Inferior parietal cortex (tissue), 1 donor: ENCODE measurements around the gene PRODH.
"Not testable (repeated sequence)": the region's sequence is repeated elsewhere in the genome, so short reads cannot be mapped to it uniquely, and the experiment has no call there.

Source experiments
- DNase-seq: peaks from one replicate; pipeline ENCODE4 v3.0.0-alpha.2; 2016; ENCODE audit errors: extremely low spot score

Gene PRODH

DNA sequence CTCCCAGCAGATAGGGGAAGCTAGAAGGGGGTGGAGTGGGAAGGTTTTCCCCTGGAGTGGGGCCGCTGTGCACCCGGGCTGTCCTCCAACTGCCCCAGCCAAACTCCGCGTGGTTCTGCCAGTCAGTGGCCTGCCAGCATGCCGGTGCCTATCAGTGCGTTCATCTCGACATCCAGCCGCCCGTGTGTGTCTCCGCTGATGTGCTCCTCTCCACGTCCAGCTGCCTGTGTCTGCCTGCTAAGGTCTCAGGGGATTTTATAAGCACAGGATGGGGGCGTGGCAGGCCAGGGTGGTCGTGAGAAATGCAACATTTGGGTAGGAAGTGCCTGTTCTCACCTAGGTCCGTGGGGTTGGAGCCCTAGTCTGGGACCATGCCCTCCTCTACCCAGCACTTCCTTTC, 17.0 kb upstream of the PRODH start:
- DNase-seq, result not testable (repeated sequence)

GRCh38 chr22:18952022-18952421, 15.9 kb upstream of the PRODH start:
- no peak for DNase-seq

GRCh38 chr22:18950141-18950540, 14.0 kb upstream of the PRODH start:
- DNase-seq, result no peak

GRCh38 chr22:18947905-18948304, 11.8 kb upstream of the PRODH start:
- no peak for DNase-seq

DNA sequence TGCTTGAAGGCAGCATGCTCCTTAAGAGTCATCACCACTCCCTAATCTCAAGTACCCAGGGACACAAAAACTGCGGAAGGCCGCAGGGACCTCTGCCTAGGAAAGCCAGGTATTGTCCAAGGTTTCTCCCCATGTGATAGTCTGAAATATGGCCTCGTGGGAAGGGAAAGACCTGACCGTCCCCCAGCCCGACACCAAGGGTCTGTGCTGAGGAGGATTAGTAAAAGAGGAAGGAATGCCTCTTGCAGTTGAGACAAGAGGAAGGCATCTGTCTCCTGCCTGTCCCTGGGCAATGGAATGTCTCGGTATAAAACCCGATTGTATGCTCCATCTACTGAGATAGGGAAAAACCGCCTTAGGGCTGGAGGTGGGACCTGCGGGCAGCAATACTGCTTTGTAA, 11.0 kb upstream of the PRODH start:
- not testable (repeated sequence) for DNase-seq

- not testable (repeated sequence) for DNase-seq
Measured at GRCh38 chr22:18938691-18939090, 2.6 kb upstream of the PRODH start.

DNA sequence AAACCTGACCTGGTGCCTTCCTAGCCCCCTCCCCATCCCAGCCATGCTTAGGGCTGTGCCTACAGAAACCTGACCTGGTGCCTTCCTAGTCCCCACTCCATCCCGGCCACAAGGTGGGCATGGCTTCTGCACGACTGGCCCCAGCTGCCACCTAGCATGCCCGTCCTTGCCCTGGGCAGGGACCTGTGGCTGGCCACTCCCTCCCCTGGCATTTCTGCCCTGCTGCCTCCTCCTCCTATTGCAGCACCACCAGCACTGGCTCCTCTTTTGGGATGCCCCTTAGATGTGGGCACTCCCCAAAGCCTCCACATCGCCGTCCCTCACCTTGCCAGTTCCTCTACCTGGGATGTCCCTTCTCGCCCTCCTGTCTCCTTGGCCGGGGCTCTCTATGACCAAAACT, 1.4 kb downstream of the PRODH start:
- not testable (repeated sequence) for DNase-seq

- DNase-seq, result no peak
Measured at GRCh38 chr22:18933914-18934313, 2.2 kb downstream of the PRODH start.

DNA sequence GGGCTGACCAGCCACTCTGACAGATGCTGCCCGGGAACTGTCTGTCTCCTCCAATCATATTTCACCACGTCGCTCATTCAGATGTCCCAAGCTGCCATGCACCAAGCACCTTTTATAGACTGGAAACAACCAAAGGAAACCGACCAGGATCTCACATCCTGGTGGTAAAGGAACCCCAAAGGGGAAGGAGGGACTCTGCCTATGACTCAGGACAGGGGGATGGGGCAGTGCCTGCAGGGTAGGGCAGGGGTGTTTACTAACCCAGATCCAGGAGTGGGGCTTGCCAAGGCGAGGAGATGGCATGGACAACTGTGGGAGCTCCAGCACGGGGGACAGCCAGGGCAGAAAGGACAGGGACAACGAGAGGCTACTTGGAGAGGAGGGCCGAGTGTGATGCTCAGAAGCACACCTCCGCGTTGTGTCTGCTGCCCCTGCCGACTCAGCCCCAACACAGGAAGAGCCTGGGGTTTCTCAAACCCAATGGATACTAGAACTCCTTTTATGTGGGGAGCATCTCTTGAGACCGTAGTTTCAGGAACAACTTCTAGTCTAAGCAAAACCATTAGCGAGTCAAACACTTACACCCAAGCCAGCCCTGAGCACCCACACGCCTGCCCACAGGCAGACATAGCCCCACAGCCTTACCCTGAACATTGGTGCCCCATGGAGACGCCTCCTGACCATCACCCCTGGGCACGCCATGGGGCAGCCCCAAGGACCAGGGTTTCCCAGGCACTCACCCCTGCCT, 4.0 kb downstream of the PRODH start:
- DNase-seq, result no peak

DNA sequence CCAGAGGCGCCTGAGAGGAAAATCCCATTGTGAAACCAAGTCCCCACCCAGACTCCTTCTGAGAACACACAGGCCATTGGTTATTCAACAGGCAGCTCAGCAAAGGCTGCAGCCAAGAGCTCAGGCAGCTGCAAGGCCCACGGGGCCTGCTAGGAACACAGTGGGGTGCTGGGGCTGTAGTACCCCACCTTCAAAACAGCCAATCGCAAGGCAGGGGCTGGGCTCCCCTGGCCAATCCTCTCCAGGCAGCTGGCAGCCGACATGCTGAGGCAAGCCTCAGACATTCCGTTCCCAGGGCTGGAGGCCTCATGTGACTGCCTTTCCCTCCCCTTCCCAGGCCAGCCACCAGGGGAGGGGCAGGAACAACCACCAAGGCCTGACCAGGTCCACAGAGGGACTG, 6.6 kb downstream of the PRODH start:
- no peak for DNase-seq

DNA sequence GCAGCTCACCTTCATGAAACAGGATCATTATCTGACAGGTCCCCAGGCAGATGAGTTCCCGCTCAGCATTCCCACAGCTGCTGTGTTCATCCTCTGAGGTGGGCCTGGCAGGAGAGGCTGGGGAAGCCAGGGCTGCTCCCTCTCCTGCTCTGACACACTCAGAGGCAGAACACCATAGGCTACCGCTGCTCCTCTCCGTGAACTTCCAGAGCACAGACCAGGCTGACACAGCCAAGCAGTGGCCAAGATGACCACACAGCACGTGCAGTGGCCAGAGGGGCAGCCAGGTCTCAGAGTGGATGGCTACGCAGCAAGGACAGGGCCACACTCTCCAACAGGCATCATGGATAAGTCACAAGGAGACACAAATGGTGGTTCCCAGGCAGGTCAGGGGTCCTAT, 8.5 kb downstream of the PRODH start:
- DNase-seq, result no peak

- no peak for DNase-seq
Measured at GRCh38 chr22:18927020-18927419, 9.1 kb downstream of the PRODH start.

GRCh38 chr22:18925368-18926064, 10.6 kb downstream of the PRODH start:
- no peak for DNase-seq

- not testable (repeated sequence) for DNase-seq
Measured at GRCh38 chr22:18920257-18920902, 15.7 kb downstream of the PRODH start.

DNA sequence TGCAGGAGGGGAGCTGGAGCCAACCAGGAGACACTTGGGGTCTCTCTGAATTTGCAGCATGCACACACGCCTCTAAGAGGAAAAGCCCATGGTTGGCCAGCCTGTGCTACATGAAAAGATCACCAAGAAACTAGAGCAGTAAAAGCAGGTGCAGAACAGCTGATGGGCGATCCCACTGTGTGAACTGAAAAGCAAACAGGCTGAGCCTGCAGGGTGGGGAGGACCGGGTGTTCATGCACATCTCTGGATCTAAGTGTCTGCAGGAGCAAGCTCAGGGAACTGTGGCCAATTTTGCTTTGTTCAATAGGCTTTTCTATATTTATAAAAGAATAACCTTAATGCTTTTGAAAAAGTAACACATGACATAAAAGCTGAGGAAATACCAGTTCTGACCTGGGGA, 18.3 kb downstream of the PRODH start:
- DNase-seq, result not testable (repeated sequence)

GRCh38 chr22:18915550-18915949, 20.5 kb downstream of the PRODH start:
- not testable (repeated sequence) for DNase-seq

GRCh38 chr22:18914558-18914957, 21.5 kb downstream of the PRODH start:
- not testable (repeated sequence) for DNase-seq

GRCh38 chr22:18912264-18912946, 23.7 kb downstream of the PRODH start:
- not testable (repeated sequence) for DNase-seq

GRCh38 chr22:18911535-18911934, 24.6 kb downstream of the PRODH start:
- not testable (repeated sequence) for DNase-seq

- no peak for DNase-seq
Measured at GRCh38 chr22:18909556-18909955, 26.5 kb downstream of the PRODH start.

DNA sequence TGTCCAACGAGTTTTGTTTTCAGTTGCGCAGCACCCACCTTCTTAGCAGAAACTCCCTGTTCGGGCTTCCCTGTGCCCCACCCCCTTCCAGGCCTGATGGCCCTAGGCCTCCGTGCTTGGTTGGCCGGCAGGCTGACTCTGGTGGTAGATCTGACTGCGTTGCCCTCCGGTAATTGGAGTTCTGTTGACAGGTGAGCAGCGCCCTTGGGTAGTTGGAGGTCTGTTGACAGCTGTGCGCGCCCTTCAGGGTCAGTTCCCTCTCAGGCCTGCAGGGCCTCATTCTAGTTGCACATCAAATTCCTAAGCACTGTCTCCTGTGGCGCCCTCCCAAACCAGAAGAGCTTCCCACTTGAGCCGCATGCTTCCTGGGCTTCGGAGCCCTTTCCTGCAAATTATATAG, 29.2 kb downstream of the PRODH start:
- no peak for DNase-seq

- DNase-seq, result not testable (repeated sequence)
Measured at GRCh38 chr22:18906410-18906745, 29.7 kb downstream of the PRODH start.
